GM21447 (cell line): ENCODE data around the gene BNIPL.
A peak's percentile ranks its signal among the peaks of the same experiment; 100 is the strongest.

Experiments
- ATAC-seq: cut with Tn5 transposase; IDR thresholded peaks from one replicate; pipeline ENCODE4 v1.9.1; 2021; ENCODE audit not compliant: unreplicated experiment

The BNIPL gene, protein sequence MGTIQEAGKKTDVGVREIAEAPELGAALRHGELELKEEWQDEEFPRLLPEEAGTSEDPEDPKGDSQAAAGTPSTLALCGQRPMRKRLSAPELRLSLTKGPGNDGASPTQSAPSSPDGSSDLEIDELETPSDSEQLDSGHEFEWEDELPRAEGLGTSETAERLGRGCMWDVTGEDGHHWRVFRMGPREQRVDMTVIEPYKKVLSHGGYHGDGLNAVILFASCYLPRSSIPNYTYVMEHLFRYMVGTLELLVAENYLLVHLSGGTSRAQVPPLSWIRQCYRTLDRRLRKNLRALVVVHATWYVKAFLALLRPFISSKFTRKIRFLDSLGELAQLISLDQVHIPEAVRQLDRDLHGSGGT

DNA sequence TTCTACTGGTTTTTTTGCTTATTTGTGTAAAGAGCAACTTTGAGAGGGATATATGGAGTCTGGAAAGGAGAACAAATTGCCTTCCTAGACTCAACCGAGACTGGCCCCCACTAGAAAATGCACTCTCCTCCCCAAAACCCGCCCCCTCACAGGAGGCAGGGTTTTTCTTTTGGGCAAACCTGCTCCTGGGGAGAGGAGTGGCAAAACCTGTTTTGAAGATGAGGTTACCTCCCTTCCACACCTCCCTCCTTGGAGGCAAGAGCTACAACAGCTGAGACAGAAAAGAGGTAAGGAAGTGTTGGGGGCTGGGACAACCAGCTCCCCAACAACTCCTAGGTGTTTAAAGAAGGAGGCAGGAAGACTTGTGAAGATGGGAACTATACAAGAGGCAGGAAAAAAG, at the start of gene BNIPL:
Gene BNIPL (plus strand): TSS at position 231 of the 400 bp plus-strand sequence. CDS start 140 bp downstream, at position 371.
- ATAC-seq: no peak

DNA sequence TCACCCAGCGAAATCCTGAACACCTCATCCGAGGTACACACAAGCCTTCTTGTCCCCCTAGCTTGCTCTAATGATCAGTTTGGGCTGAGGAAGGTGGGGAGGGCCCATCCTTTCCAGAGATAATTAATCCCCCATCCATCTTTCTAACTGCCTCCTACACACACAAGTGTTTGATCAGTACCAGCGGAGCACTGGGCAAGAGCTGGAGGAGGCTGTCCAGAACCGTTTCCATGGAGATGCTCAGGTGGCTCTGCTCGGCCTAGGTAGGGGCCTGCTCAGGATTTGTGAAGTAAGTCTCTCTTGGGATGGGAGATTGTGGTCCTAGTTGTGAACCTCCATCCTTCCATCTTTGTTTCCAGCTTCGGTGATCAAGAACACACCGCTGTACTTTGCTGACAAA, 48.5 kb upstream of the BNIPL start:
- ATAC-seq: no peak

DNA sequence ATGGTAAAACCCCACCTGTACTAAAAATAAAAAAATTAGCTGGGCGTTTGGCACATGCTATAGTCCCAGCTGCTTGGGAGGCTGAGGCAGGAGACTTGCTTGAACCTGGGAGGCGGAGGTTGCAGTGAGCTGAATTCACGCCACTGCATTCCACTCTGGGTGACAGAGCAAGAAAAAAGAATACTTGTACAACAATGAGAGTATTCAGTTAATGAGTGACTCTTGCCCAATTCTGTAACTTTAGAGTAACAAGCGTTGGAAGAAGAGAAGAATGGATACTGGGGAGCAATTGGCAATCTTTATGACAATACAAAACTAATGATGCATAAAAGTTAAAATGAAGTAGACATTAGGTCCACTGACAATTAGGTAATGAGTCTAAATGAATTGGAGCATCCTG, 43.8 kb upstream of the BNIPL start:
- no peak for ATAC-seq

DNA sequence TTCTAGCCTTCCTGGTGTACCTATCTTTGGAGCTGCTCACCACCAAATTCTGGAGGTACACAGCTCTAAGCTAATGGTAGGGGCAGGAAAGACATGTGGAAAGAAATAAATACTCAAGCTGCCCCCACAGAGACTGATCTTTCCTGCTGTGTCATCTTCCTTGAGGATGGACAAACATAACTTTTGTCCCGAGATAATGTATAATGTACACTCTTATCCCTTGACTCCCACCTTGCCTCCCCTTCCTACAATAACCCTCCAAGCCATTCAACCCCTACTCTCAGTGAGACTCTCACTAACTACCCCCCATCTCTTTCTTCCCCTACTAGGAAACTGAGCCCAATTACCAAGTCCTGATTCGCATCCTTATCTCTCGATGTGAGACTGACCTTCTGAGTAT, 42.1 kb upstream of the BNIPL start:
- no peak for ATAC-seq

DNA sequence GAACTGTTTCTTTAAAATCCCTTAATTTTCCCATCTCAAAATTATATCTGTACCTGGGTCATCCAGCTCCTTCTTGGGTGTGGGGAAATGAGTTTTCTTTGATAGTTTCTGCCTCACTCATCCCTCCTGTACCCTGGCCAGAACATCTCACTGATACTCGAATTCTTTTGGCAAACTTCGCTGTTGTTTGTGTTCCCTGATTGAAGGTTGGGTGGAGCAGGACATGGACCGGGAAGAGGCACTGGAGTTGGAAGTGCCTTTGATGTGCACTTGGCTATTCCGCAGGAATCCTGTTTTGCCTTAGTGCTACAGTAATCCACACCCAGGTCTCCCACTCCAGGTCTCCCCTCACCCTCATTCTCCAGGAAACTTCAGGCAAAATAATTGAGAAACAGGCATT, 40.9 kb upstream of the BNIPL start:
- ATAC-seq: no peak

DNA sequence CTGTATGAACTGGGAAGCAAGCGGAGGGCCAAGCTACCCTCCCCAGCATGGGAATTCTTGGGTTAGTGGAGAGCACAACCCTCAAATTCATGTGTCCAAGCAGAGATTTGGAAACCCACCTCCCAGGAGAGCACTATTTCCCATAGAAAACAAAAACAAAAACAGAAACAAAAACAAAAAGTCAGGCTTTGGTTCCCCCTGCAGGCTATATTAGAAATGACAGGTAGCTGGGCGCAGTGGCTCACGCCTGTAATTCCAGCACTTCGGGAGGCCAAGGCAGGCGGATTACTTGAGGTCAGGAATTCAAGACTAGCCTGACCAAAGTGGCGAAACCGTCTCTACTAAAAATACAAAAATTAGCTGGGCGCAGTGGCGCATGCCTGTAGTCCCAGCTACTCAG, 40.5 kb upstream of the BNIPL start:
- no peak for ATAC-seq

DNA sequence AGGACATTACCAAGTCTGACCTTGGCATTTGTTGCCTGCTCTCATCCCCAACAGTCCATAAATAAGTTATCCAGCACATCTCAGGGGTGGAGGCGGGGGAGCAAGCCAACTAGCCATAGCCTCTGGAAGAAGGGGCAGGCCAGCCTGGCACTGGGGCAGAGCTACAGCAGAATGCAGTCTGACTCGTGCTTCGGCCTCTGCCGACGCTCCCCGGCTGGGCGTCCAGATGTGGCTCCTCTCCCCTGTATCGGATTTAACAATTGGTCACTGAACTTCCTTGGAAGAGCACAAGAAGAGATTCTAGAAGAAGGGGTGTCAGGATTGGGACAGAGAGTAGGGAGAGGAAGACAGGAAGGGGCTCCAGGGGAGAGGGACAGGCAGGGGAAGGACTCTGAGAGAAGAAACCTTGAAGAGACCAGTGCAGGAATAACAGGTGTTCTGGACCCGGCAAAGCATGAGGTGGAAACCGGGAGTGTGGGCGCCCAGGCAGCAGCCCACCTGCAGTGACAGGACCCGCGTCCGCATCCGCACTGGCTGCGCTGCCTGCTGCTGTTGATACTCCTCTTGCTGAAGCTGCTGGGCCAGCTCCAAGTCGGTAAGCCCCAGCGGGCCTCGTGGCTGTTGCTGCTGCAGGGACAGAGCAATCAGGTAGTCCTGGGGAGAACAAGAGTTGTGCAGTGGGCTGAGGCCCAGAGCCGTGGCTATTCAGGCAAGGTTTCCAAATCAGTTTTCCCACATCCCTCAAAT, 39.1 kb upstream of the BNIPL start:
- ATAC-seq: no peak

DNA sequence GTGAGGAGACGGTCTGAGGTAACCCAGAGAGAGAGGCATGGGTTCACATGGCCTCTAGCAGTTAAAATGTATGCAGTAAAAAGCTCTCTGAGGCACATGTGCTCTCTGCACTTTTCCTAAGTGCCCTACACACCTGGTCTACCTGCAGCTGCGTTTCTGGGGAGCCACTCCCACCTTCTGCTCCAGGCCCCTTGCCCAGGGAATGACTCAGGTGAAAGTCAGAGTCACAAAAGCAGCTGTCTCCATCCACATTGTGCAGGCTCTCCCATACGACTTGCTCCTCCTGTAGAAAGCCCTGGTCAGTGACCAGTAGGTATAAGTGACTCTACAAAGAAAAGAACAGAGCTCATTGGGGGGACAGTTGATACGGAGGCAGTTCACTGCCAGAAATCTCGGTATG, 38.4 kb upstream of the BNIPL start:
- no peak for ATAC-seq

DNA sequence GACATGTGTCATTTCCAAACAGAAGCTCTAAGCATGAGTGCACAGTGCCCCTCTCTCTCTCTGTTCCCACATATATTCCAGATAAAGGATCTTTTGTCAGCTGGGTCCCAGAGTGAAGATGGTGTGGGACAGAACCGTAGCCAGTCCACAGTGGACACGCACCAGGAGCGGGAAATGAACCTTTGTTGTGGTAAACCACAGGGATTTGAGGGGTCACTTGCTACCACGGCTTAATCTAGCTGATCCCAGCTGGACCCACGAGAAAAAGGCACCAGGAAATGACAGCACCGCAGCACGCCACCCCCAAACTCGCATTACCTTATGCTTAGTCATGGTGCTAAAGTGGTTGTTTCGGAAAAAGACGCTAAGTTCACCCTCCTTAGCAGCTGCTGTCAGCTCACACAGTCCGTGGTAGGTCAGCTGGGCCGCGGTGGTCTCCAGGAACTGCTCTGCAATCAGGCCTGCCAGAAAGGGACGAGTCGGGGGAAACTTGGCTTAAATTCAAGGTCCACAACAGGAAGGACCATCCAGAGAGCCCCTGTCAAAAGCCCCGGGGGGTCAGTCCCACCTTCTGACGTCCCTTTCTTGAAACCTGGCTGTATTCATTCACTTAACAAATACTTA, 37.2 kb upstream of the BNIPL start:
- no peak for ATAC-seq

DNA sequence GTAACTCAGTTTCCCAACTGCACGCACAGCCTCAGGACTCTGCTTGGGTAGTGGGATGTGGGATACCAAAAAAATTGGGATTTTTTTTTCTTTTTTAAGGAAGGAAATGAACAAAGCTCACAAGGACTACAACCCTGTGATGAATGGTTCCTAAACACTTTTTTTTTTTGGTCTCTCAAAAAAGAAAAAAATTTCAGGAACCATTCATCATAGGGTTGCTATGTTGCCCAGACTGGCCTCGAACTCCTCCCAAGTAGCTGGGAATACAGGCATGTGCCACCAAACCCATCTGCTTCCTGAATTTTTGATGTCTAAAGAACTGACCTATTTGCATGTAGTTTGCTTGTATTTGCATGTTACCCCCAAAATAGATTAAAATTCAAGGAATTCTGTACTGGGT, 36.5 kb upstream of the BNIPL start:
- no peak for ATAC-seq

DNA sequence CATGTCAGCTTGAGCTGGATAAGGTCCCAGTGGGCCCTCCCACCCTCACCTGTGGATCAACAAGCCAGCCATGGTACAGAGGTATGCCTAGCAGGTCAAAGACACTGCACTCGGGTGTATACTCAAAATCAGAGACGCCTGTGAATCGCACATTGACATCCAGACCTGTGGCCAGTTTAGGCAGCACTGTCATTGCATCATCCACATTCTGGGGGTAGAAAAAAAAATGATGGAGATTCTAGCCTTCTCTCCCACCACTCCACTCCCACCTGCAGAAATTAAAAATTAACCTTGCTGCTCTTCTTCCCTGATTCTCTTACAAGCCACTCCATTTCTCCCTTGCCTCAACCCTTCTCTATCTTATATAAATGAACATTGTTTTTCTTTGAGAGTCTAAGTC, 36.0 kb upstream of the BNIPL start:
- no peak for ATAC-seq

DNA sequence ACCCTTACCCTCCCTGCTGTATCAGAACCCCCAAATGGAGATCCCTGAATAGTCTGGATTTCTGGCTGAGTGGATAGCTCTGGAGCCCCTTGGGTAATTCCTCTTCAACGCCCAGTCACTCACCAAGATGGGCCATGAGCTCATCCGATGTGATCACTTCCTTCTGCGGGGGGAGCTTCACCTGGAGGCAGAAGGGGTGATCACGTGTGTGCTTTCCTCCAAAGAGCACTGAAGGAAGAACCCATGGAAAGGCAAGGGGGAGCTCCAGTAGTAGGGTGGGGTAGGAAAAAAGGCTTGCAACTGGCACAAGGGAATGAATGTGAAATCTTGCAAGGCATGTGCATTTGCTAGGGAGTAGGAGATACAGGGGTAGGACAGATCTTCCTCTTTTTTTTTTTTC, 34.8 kb upstream of the BNIPL start:
- ATAC-seq: no peak

DNA sequence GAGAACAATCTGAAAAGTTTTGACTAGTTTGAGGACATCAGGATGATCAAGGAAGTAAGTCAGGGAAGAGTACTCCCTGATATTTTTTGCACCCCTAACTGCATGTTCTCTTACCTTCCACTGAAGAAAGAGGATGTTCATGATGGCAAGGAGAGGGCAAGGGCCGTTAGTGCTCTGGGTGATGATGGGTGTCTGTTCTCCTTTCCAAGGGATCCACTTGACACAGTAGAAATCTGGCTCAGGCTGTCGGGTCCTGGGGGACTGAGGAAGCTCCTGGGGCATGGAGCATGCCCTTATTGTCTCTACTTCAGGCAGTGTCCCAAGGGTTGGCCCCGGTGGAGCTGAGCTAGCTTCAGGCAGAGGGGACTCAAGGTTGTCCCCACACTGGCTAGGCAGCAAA, 34.3 kb upstream of the BNIPL start:
- no peak for ATAC-seq

DNA sequence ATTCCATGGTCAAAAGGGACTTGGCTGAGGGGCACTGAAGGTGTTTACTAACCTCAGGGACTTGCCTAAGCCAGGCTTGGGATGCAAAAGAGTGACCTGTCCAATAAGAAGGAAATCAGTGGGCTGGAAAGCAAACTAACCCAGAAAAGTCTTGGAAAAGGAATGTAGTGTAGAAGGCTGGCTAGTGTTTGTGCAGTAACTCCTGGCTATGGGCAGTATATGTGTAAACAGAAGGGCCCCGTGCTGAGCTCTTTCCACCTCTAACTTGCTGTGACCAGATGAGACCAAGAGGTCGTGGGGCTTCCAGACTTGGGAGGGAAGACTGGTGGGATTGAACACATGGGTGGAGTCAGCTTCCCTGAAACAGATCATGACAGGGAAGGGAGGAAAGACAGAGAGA, 33.8 kb upstream of the BNIPL start:
- ATAC-seq: no peak

DNA sequence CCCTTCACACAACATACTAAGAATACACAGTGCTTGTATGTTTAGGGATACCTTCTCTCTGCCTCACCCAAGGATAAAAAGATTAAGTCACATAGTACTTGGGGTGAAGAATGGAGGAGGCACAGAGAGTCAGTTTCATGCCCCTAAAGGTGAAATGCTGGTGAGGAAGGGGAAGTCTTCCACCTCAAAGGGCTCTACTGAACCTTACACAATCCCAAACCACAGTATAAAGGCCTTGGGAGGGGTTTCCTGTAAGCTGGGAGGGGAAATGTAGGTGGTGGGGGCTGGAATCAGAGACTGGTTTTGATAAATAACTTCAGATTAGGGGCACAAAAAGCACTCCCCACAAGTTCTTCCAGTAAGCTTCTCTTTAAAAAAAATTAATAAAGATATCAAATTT, 33.2 kb upstream of the BNIPL start:
- no peak for ATAC-seq

DNA sequence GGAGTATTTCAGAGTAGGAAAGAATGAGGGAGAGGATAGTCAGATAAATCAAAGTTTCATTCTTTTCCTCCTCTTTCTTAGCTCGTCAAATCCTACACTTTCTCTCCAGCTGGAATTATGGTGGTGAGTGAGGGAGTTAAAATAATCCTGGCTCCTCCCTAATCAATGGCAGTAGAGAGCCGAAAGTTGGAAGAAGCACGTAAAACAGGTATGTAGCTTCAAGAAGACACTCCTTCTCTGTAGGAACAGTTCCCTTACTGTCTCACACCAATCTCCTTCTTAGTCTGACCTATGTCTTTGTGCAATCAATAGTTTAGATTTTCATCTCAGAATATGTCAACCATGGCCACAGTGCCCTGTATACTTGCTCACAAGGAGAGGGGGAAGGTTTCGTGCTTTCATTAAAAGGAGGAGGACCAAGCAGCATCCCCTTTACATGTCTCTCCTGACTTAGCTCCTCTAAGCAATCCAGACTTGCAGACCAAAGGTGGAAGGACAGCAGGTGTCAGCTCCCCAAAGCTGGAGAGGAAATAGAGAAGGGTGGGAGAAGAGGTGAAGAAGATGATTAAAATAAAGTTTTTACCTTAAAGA, 30.6 kb upstream of the BNIPL start:
- ATAC-seq: no peak

DNA sequence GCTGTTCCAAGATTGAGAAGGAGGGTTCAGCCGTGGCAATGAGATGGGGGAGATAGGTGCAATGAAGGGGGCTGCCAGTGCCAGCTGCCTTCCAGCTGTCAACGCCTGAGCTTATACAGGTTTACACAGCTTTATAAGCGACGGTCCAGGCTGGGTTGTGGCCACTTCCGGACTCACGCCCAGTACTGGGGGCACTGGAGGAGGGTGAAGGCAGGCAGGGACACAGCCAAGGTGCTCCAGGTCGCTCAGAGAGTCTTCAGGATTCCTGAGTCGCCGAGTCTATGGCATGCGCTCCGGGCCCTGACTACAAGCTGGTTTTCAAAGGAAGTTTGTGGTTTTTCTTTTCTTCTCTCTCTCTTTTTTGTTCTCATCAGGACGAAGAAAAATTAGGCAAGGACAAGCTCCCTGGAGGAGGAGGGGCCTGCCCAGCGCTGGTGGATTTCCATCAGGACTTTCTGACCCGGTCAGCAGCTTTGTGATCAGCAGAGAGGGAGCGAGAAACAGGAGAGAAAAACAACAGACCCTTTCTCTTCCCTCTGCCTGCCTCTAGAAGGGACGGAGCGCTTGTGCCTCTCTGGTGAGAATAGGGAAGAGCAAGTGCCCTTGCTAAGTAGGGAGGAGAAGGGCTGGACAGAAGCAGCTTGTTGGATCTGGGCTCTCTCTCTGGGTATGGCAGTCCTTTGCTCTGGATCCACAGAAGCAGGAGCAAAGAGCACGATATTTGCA, 29.9 kb upstream of the BNIPL start, which contains the start of gene MINDY1:
Gene MINDY1 (minus strand): TSS at position 576 of the 726 bp plus-strand sequence. CDS start 4,285 bp downstream, outside the sequence.
- ATAC-seq: no peak

DNA sequence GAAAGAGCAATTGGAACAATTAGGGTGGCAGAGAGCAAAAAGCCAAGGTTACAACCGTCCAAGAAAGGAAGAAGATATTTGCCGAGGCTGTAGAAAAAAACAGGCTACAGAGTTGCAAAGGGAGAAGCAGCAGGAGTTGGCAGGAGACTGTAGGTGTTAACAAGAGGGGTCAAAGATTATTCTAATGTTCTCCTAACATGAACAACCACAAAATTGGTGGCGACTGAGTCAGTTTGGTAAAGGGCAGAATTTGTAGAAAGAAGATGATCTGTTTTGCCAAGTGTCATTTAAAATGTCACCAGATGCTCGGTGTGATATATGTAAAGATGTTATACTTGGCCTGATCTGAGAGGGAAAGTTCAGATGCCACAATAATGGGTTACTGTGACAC, 28.5 kb upstream of the BNIPL start:
- no peak for ATAC-seq

DNA sequence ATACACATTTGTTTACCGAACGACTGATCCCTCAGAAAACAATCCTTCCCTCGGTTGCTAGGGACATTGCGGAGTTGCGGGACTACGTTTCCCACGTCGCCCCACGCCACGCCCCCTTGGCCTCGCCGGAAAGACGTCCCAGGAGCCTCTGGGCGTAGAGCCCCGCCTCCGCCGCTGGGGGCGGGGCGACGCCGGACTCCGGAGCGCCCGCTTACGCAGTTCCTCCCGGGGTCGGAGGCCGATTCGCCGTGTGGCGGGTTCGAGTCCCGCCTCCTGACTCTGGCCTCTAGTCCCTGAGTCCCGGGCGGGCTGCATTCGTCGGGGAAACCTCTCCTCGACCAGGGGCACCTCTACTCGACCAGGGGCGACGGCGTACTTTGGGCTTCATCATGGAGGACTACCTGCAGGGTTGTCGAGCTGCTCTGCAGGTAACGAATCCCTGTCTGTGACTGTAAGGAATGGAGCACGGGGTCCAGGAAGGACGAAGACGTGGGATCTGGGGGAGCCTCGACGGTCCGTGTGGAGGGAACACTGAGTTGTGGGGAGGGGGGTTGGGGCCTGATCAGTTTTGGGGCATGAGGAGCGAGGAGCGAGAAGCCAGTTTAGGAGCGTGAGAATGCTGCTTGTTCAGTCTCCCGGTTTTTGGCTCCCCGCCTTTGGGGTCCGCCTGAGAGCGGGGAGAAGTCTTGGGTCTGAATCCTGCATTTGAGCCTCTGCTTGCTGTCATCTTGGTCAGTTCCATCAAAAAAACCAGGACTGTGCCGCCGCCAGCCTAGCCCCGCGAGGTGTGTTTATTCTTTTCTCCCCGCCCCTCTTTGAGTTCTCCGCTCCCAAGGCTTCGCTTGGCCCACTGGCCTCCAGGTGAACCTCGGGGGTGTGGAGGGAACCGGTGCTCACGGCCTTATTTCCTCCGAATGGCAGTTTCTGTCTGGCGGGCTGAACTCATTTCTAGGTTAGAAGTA, 27.9 kb upstream of the BNIPL start, which contains the start of gene PRUNE1:
Gene PRUNE1 (plus strand): TSS at position 206 of the 962 bp plus-strand sequence. CDS start 184 bp downstream, at position 390.
- peak; percentile 69 for ATAC-seq

DNA sequence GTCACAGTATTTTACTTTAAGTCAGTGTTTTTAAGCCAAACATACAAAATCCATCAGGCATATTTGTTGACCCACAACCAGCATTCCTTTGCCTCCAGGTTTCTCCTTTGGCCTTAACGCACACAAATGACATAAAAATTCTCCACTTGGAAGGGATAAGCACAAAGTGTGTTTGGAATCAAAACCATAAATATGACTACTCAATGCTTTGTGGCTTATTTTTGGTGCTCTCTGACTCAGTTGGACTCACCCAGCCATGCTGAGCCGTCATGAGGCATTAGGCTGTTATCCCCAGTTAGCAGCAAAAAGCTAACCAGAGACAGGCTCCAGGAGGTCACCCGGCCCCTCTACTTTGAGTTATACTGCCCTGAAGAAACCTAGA, 27.2 kb upstream of the BNIPL start:
- ATAC-seq: no peak
